ENCODE measurements around the gene PANK2. TPM values are rescaled to one million over a fixed set of nuclear protein-coding genes. Genes with fewer than 3 reads are reported as not detected.

PANK2 gene
- total and polyA plus RNA-seq, 2 of the 8 experiments (the other 6 are each of a cell fraction or from before 2014, with no cell fraction given), result 17.1 to 57.5 TPM

GRCh38 chr20:3876676-3877075 lies 12.5 kb upstream of the PANK2 start:
- Histone ChIP-seq H3K4ac (replicated peaks; ENCODE audit: insufficient read length, low read depth, low read length) (no peak overlapping the region), H2BK20ac (ENCODE audit: low read length) (no peak overlapping the region), H2BK5ac (ENCODE audit: low read depth, low read length) (no peak overlapping the region), H3K23ac (ENCODE audit: insufficient read length) (no peak overlapping the region), H3K36me3 (ENCODE audit: control insufficient read depth in 2 of 4, insufficient read depth in 4 of 4, low read length in 3 of 4) (peaks cover 0 to 3% (median 1%) of the 10 kb centered on the region in 4 experiments; a peak in 2 of 8 replicates), H4K91ac (replicated peaks; ENCODE audit: insufficient read length, low read length) (no peak overlapping the region), H3K18ac (ENCODE audit: extremely low read depth, low read length) (no peak overlapping the region), H3K4me2 (ENCODE audit: insufficient read depth in 1 of 2, low read depth in 2 of 2, low read length in 2 of 2) (no peak overlapping the region), H3K27me3 (replicated peaks in 1 of 4; ENCODE audit: control insufficient read depth in 3 of 4, extremely low read depth in 1 of 4, insufficient read depth in 3 of 4, low read length in 3 of 4) (no peaks in the 10 kb centered on the region), H3K4me1 (replicated peaks in 1 of 4; ENCODE audit: control insufficient read depth in 3 of 4, insufficient read depth in 4 of 4, low read length in 3 of 4) (no peaks in the 10 kb centered on the region), H3K79me2 (ENCODE audit: control insufficient read depth in 1 of 2, insufficient read depth in 2 of 2, low read length in 2 of 2) (no peaks in the 10 kb centered on the region), H2AK5ac (ENCODE audit: low read depth, low read length) (no peak overlapping the region), H2BK15ac (ENCODE audit: low read length) (no peak overlapping the region), H3K56ac (replicated peaks; ENCODE audit: insufficient read length, low read depth, low read length) (no peak overlapping the region), H3K79me1 (ENCODE audit: low read depth, low read length) (peaks cover 2% of the 10 kb centered on the region; the same call in 1 of the 2 replicates), H2BK120ac (replicated peaks; ENCODE audit: low read depth, low read length) (no peak overlapping the region), H4K8ac (ENCODE audit: extremely low read depth, insufficient read depth, low read length) (no peak overlapping the region), H3K14ac (ENCODE audit: insufficient read length) (no peak overlapping the region), H4K20me1 (replicated peaks in 1 of 2; ENCODE audit: control insufficient read depth in 1 of 2, insufficient read depth in 2 of 2, low read length in 2 of 2) (peaks cover 0 to 2% of the 10 kb centered on the region in 2 experiments), H3K27ac (ENCODE audit: low read depth, low read length) (no peak overlapping the region), H3K9me3 (ENCODE audit: insufficient read depth in 2 of 2, low read depth in 1 of 2, low read length in 1 of 2) (no peaks in the 10 kb centered on the region), H2BK12ac (ENCODE audit: low read depth, low read length) (no peak overlapping the region), H2AFZ (ENCODE audit: low read length) (no peak overlapping the region), H3K23me2 (ENCODE audit: low read depth, low read length) (peaks cover 2% of the 10 kb centered on the region; the same call in 1 of the 2 replicates), H4K5ac (ENCODE audit: insufficient read length, low read depth, low read length) (no peak overlapping the region), H3K9ac (replicated peaks in 1 of 4; ENCODE audit: extremely low read depth in 1 of 4, low read depth in 3 of 4, low read length in 3 of 4) (no peak overlapping the region), H3K4me3 (ENCODE audit: extremely low read depth in 1 of 4, insufficient read depth in 2 of 4, low read depth in 3 of 4, low read length in 4 of 4) (no peak overlapping the region)
- ChIA-PET CTCF (ENCODE audit: partially characterized antibody) (interaction anchor here (1.1 to 2.1 kb wide), 3 partner anchors 7 to 11 kb away, joined by 3 to 9 read pairs (median 4); no protein-coding TSS in a partner anchor), POLR2A (ENCODE audit: partially characterized antibody) (interaction anchor here (0.7 to 6.3 kb wide), 6 partner anchors 11 to 108 kb away, joined by 3 to 34 read pairs (median 8); partner anchors contain the start of gene PANK2)
- no peak for DNase-seq (ENCODE audit: low read depth in 1 of 2, low spot score in 2 of 2)
- no peak for FAIRE-seq
- TF ChIP-seq SP2 (IDR thresholded peaks at IDR 0.05; ENCODE audit: low read length) (no peak), ZNF274 (IDR thresholded peaks at IDR 0.05; ENCODE audit: borderline replicate concordance, extremely low read depth, low read length) (no peak), TAF1 (IDR thresholded peaks at IDR 0.05; ENCODE audit: low read depth, low read length) (no peak), TEAD4 (IDR thresholded peaks at IDR 0.05; ENCODE audit: low read depth, low read length) (no peak), EGR1 (IDR thresholded peaks at IDR 0.05; ENCODE audit: borderline replicate concordance, low read depth, low read length) (no peak), RNF2 (IDR thresholded peaks at IDR 0.05; ENCODE audit: borderline replicate concordance, low read depth, low read length, missing control alignments, poor library complexity, severe bottlenecking) (no peak), CHD2 (IDR thresholded peaks at IDR 0.05; ENCODE audit: low read length) (no peak)
